22Rv1 (cell line): Measurements from ENCODE around the gene CHD6.

ENCODE experiments used
- H3K27ac ChIP-seq: fragments of 450-650 bp; 2 replicates; pipeline ENCODE4 v1.5.1; 2017
- ZFX ChIP-seq: fragments of 450-650 bp; IDR thresholded peaks from 2 replicates; pipeline ENCODE4 v1.6.1; 2017; ENCODE audit warnings: antibody characterized with exemption, borderline replicate concordance
- TF ChIP-seq, protein P1 (sequence below): fragments of 450-650 bp; IDR thresholded peaks from 2 replicates; pipeline ENCODE4 v1.5.1; 2017; ENCODE audit warnings: mild to moderate bottlenecking

The CHD6 gene

DNA sequence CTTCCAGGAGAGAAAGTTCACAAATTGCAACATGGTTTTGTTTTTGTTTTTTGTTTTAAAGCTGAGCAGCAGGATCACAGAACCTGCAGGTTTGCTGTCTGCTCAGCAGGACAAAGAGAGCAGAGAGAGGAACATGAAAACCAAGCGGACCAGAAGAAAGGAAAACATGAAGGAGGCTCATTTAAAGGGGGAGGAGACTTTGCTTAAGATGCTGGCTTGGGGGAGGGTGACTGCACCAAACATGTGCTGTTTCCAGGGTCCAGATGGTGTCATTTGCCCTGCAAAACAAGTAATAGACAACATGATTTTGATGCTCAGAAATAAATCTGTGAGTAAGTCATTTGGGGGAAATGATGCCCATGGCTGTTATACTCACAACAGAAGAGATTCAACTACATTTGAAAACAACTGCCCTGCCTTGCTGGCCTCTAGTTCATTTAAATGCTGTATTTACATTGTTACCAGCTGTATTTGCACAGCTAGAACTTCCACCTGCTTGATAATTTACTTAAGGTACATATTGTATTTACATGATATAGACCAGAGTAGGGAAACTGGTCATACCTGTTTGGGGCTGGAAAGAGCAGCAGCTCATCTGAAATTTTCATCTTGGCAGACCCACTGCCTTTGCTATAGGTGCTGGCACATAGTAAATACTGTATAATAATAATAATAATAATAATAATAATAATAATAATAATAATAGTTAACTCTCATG, 32.2 kb upstream of the CHD6 start:
- H3K27ac ChIP-seq, result peak overlapping the region; percentile 90
- TF ChIP-seq, protein P1, sequence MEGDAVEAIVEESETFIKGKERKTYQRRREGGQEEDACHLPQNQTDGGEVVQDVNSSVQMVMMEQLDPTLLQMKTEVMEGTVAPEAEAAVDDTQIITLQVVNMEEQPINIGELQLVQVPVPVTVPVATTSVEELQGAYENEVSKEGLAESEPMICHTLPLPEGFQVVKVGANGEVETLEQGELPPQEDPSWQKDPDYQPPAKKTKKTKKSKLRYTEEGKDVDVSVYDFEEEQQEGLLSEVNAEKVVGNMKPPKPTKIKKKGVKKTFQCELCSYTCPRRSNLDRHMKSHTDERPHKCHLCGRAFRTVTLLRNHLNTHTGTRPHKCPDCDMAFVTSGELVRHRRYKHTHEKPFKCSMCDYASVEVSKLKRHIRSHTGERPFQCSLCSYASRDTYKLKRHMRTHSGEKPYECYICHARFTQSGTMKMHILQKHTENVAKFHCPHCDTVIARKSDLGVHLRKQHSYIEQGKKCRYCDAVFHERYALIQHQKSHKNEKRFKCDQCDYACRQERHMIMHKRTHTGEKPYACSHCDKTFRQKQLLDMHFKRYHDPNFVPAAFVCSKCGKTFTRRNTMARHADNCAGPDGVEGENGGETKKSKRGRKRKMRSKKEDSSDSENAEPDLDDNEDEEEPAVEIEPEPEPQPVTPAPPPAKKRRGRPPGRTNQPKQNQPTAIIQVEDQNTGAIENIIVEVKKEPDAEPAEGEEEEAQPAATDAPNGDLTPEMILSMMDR, result no peak
- TF ChIP-seq ZFX, result no peak

DNA sequence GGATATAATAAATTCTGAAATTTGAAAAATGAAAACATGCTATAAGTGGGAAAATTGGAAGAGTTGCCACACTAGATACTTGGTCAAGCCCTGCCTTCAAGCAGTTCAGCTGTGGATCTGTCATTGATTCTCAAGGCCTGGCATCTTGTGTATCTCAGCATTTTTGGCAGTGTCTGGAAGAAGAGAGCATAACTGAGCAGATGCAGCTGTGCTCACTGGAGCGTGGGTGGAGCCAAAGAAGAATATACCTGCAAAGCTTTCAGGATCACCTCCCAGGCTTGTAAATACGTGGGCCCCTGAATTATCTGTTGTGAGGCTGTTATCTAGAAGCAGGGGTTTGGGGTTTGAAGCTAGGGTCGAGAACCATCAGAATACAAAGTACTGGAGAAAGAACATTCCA, 31.3 kb upstream of the CHD6 start:
- H3K27ac ChIP-seq, result peak overlapping the region; percentile 90

DNA sequence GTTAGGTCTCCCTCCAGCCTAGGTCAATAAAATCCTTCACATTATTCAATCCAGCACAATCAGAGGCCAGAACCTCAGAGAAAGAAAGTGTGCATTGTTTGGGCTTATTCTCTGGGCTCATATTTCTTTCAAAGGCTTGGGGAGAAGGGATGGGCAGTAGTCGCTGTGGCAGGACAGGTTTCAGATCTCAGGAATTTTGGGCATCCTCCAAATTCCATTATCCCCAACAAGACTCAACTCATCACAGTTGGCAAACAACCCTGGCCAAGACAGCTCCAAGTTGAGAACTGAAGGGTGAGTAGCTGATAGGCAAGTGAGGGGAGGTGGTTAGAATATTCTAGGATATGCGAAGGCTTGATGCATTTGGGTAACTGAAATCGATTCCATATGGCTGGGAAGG, 27.2 kb upstream of the CHD6 start:
- TF ChIP-seq ZFX, result no peak
- no peak overlapping the region for H3K27ac ChIP-seq

More for the DNA sequence above, 31.3 kb upstream of the CHD6 start:
- TF ChIP-seq ZFX, result no peak
- TF ChIP-seq, protein P1, result no peak

DNA sequence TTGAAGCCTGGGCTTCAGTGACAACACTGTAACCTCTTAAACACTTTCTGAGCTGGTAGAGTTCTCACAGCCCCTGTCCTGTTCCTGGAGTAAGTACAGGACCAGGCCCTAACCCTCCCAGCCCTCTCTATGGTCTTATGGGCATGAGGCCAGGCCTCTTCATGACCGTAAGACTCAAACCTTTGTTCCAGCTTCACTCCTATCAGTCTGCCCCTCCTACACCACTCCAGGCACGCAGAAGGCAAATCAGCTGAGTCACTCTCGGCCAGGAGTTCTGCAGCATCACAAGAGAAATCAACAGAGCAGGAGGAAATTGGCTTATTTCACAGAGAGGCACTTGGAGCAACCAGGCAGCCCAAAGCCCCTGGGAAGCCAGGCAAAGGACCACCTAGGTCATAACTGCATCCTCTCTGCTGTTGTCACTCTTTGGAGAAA, 25.3 kb upstream of the CHD6 start:
- H3K27ac ChIP-seq, result no peak overlapping the region
- TF ChIP-seq ZFX, result no peak
- TF ChIP-seq, protein P1, result no peak

DNA sequence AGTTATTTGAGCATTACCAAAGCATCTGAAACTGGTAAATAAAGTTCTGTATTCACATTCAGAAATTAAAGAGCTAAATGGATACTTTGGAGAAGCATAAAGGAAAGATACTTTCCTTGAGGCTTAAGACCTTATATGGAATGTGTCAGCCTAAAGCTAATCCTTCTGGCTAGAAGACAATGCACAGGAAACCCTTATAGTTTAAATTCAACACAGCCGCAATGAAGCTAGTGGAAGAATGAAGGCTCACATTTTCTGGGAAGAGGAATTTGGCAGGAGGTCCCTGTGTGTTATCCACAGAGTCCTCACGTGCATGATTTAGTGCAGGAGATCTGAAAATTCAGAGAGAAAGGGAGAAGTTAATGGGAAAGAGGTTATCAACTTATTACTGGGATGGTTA, 21.5 kb upstream of the CHD6 start:
- TF ChIP-seq, protein P1, result no peak
- TF ChIP-seq ZFX, result no peak

DNA sequence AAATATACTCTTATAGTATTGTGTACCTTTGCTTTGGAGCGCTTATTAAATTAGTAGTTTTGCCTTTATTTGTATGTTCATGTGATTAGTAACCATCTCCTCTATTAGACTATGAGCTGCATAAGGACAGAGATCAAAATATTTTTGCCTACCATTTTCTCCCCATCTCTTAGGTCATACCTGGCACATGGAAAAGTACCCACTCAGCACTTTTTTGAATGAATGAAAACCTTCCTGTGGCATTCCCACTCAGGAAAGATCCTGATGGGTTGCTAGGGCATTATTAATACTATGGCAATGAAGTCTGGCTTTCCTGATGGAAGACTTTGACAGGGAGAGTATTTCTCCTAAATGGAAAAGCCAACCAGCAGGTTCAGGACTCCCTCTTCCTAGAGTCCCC, 20.3 kb upstream of the CHD6 start:
- TF ChIP-seq, protein P1, result no peak
- TF ChIP-seq ZFX, result no peak
- no peak overlapping the region for H3K27ac ChIP-seq

More for the DNA sequence above, 21.5 kb upstream of the CHD6 start:
- H3K27ac ChIP-seq, result no peak overlapping the region

DNA sequence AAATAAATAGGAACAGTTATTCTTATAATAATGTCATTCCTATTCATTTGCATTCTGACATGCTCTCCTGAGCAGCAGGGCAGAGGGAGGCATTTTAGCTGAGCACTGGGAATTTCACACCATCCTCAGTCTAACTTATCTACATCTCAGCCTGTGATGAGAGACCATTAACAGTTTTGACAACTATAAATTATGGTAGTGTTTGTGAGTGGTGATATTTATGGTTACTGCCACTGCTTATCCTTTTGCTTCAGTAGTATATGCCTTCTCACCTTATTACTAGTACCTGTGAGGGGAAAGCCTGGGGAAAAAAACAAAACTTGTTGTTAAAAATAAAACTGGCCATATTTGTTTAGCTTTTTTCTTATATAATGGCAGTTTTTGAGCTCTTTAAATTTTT, 17.0 kb upstream of the CHD6 start:
- TF ChIP-seq ZFX, result no peak
- TF ChIP-seq, protein P1, result no peak
- no peak overlapping the region for H3K27ac ChIP-seq
